LHCN-M2 (cell line): ENCODE data around the gene GPR84. TPM values are rescaled to one million over a fixed set of nuclear protein-coding genes. Genes with fewer than 3 reads are reported as not detected.
A peak's percentile ranks its signal among the peaks of the same experiment; 100 is the strongest.

ENCODE experiments used
- DNase-seq: peaks from one replicate; pipeline ENCODE4 v3.0.0-alpha.2; 2012; ENCODE audit warnings: low read depth
- total RNA-seq: library from RNA; depleted of rRNA; stranded (reverse); fragments of >200 nt; gene quantifications from 2 replicates; pipeline ENCODE4 v1.2.3, GENCODE V29; 2014

The GPR84 gene
- total RNA-seq, 1 experiment from 2014 or later = not detected

DNA sequence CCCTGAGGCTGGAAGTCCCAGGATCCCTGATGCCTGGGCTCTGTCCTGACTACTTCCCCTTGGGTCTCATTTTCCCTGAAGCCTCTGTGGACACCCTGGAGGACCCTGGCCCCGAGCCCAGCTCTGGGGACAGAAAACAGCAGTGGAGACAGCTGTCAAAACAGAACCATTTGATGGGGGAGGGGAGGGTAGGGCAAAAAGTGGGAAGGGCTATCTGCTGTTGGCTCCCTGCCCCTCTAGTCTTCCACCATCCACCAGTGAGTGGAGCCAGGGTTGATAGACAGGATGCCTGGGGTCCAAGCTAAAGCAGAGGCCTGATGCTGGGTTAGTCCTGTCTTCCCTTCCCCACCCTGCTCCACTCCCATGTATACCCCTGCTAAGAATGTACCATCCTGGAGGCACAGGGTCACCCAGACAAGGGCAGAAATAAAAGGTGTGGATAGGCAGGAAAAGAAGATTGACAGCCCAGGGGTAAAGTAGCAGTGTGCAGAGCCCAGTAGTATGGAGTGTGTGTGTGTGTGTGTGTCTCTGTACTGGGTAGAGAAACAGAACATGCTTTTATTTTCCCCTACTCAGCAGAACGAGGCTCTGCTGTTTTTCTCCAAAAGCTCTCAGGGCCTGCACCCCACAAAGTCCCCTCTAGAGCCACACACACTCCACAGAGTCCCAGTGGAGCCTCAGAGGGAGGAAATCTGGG, 10.4 kb upstream of the GPR84 start:
- DNase-seq = peak; percentile 76

DNA sequence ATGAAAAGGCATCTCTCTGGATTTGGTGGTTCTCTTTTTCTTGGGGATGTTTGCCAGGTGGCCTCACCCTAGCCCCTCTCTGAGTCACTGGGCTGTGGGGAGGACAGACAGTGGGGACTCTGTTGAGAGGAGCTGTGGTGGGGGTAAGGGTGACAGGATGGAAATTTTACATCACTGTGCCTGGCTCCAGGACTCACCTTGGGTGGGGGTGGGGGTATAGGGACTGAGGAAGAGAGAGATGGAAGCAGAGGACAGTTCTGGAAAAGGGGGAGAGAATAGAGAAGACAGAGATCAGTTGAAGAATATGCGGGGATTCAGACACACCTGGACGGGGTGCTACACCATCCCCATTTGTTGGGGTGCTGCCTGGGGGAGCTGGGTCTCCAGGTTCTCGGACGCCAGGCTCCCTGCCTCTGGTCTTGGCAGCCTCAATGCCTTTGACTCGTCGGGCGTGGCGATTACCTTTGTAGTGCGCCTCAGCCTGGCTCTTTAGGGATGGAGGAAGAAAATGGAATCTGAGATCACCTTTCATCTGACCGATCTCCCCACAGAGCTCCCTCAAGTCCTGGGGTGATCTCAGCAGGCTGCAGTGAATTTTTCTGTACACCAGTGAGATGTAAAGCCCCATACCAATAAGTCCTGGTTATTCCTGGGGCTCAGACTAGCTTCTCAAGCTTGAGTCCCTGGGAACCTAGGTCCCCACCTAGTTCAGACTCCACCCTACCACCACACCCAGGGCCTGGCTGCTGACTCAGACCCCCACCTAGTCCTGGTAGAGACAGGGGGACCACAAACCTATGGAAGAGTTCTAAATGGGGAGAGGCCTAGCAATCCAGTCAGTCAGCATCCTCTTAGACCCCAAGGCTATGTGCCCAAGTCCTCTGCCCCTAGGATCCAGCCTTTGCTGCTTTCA, 9.6 kb upstream of the GPR84 start:
- DNase-seq = no peak

DNA sequence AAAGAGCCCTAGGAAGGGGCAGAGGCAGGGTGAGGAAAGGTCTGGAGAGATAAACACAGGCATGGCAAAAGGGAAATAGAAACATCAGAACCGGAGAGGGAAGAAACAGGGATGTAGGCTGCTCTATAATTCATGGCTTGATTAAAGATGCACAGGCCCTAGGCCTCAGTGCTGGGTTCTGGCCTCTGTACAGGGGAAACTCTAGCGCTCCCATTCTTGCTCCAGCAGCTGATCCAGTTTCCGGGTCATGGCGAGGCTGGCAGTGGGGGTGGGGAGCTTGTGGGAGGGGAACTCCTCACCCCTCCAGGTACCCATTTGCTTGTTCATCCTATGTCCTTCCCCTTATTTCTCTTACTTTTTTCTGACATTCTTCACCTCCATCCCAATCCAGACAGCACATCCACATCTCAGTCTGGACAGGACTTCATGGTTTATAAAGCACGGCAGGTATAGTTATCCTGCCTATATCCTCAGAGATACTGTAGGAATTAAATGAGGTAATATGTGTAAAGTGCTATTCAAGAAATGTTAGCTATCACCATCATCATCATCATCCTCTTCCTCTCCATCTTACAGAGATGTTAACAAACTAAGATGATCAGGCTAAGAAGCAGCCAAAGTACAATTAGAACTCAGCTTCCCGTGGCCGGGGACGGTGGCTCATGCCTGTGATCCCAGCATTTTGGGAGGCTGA, 8.0 kb upstream of the GPR84 start:
- DNase-seq = no peak

DNA sequence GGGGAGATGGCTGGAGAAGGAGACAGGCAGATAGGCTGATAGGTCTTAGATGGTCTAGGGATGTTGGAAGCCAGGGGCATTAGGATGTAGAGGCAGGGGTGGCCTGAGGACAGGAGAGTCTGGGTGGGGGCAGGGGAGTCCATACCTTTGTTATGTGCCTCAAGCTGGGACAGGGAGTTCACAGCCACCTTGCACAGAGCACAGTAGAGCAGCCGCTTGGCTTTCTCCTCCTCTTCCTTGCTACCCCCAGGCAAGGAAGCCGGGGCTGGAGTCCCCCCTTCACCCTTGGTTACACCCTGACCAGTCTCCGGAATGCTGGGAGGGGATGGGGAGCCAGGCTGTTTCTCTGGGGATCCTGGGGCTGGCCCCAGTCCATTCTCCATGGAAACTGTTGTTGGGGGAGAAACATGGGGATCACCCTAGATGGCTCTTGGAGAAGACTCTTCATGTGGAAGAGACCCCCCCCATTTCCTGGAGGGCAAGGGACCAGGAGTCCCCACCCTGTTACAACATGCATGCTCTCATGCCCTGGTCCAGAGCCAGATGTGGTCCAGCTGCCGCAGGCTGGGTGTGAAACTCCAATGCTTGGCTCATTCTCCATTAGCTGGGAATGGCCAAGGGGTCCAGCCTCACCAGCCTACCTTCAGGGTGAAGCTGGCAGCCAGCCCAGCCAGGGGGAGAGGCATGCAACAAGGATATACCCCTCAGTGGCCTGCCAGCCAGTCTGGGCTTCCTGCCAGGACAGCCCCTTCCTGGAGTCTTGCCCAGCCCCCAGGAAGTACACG, 7.2 kb upstream of the GPR84 start:
- no peak for DNase-seq

DNA sequence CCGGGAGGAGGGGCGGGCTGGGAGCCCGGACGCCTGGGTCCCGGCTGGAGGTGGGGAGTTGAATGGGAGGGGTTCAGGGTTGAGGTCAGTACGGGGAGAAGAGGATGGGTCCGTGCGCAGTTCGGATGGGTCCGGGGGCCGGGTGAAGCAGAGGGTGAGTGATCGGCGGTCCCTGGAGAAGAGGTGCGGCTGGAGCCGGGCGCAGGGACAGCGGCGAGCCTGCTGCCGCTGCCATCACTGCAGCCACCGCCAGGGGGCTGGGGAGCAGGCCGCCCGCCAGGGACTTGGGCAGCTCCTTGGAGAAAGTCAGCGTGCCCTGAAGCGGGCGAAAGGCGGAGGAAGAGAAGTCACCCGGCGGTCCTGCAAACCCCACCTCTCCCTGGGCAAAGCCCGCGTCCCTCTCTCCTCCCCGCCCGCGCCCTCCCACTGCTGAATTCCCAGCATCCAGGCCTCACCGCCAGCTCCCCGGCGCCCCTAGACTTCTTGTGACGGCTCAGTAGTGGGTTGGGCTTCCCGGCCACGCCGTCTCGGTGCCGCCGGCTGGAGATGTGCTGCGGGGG, 6.0 kb upstream of the GPR84 start:
- DNase-seq = peak; percentile 72

DNA sequence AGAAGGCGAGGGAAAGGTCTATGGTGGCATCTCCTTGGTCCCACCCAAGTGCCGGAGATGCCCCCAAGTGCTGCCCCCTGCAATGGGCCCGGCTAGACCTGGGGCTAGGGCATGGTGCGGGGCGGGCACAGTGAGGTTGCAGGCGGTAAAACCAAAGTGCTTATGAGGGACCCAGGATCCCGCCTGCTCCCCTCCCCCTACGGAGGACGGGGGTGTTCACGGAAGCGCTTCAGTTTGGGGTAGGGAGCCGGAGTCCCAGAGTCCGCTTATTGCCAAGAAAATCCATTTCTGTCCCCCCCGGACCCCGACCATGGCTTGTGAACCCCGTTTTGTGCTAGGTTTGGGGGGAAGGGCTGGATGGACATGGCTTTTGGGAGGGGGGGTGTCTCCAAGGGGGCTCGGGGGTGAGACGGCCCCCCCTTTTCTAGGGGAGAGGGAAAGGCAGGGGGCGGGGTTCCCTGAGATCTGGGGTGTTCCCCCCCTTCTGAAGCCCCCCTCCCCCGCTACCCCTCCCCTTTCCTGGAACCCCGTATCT, 5.4 kb upstream of the GPR84 start:
- DNase-seq = no peak

DNA sequence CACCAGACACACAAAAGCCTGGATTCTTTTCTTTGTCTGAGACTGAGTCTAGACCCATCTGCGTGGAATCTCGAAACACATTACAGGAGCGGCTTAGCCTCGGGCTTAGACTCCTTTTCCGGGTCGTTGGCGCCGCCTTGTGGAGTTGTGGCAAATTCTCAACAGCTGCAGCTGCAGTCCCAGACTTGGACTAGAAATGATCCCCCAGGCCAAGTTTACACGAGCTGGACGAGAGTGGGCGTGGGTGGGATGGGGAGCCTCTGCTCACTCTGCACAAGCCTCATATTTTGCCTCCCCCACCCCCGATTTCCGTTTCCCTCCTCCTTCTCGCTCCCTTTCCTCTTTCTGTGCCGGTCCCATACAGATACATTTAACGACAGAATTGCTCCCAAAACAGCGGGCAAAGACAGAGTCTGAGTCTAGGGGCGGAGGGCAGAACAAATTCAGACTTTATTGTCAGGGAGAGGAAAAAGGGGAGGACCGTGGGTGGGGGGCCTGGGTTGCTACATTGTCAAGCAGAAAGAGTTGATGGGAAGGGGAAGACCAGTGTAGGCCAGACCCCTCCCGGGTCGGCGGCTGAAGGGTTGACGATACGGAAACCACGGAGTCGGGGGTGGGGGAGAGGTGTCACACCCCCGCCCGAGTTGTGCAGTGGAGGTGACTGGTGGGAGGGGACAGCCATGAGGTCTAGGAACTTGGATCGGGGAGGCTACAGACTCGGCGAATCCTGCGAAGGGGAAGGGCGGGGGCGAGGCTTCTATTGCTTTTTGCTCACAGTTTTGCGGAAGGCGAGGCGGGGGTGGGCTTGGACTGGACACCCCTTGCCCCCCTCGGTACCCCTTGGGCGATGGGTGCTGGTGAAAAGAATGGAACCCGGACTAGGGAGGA, 4.7 kb upstream of the GPR84 start:
- DNase-seq = peak; percentile 81

DNA sequence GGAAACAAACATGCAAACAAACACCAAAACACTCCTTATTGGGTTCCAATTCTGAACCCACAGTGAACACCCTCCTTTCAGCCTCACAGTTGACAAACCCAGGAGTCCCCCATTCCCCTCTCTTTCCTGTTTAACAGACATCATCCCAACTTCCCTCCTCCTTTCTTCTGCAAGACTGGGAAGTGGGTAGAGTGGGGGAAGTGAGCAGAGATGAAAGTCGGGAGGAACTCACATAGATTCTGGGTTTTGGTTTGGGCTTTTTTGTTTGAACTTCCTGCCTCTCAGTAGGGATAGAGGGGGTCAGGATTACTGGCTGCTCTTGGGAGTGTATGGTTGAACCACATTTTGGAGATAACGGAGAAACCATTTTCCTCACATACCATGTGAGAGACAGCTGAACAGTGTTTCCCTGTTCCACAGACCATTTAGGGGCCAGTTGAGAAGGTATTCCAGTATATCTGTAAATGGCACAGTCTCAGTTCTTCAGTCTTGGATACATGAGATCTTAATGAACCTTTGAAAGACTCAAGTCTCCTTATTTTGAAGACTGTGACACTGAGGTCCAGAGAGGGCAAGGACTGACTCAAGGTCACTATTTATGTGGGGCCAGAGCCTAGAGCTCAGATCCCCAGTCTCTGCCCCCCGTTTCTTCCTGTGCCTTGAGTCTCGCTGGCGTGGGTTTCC, 3.9 kb upstream of the GPR84 start:
- no peak for DNase-seq

DNA sequence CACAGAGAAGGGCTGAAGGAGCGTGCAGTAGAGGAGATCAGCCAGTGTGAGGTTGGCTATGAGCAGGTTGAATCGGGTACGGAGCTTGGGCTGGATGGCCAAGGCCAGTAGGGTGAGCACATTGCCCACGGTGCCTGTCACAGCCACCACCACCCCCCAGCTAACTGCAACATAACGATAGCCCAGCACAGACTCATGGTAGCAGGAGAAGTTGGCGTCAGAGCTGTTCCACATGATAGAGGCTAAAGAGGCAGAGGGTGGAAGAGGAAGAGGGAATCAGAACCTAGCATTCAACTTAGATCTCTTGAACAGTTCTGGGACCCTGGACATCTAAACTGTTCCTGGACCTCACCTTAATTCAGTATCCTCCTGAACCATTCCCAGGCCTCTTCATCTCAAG, 668 bp downstream of the GPR84 start:
- DNase-seq = no peak

DNA sequence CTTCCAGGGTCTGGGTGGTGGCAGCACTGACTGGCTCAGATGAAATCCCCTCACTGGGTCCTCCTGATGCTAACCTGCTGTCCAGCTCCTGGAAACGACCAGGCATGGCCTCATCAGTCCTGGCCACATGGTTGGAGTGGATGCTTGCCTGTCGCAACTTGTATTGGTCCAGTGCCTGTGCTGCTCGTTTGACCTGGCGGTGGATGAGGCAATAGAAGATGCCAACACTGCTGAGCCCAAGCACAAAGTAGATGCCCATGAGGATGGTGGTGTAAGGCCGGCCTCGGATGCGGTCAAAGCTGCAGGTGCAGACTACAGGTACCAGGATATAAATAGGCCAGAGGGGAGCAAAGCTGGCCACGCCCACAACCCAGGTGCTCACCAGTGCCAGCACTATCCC, 1.2 kb downstream of the GPR84 start:
- no peak for DNase-seq

DNA sequence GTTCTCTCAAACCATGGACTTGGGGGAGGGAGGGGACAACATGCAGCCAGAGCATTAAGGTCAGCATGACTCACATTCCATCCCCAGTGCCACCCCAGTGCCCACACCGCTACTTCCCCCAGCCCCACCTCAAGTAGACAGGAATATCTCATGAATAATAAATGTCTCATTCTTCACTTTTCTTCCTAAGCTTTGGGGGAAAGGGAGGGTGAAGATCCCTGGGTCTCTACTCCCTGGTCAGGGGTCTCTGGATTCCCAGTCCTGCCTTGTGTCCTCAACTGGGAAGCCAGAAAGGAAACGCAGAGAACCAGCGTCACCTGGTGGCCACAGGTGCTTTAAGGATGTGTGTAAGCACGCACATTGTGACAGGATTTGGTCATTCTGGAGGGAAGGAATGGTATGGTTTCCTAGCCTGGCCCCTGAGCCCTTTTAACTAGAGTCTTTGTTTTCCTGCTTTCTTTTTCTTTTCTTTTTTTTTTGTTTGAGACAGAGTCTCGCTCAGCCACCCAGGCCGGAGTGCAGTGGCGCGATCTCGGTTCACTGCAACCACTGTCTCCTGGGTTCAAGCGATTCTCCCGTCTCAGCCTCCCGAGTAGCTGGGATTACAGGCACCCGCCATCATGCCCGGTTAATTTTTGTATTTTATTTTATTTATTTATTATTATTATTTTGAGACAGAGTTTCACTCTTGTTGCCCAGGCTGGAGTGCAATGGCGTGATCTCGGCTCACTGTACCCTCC, 3.4 kb downstream of the GPR84 start:
- DNase-seq = peak; percentile 76

DNA sequence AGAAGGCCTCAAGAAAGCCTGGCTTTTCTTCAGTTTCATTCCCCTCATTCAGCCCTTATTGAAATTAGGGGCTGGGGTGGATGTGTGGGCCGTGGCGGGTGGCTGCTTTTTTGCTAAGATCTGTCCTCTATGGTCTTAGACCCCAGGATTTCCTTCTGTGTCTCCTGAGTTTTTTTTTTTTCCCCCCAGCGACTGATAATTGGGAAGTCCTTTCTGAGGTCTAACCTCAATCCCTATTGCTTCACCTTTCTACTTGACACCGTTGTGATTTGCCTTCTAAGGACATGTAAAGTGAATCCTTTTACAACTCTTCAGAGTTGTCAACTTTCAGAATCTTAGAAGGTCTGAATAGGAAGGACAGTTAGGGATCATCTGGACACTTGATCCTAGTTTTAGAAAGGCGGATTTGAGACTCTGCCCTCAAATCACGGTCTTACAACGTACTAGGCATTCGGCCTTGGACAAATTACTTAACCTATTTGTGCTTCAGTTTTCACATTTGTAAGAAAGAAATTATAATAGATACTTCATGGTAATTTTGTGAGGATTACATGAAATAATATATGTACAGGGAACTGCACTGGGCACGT, 4.4 kb downstream of the GPR84 start:
- DNase-seq = no peak

DNA sequence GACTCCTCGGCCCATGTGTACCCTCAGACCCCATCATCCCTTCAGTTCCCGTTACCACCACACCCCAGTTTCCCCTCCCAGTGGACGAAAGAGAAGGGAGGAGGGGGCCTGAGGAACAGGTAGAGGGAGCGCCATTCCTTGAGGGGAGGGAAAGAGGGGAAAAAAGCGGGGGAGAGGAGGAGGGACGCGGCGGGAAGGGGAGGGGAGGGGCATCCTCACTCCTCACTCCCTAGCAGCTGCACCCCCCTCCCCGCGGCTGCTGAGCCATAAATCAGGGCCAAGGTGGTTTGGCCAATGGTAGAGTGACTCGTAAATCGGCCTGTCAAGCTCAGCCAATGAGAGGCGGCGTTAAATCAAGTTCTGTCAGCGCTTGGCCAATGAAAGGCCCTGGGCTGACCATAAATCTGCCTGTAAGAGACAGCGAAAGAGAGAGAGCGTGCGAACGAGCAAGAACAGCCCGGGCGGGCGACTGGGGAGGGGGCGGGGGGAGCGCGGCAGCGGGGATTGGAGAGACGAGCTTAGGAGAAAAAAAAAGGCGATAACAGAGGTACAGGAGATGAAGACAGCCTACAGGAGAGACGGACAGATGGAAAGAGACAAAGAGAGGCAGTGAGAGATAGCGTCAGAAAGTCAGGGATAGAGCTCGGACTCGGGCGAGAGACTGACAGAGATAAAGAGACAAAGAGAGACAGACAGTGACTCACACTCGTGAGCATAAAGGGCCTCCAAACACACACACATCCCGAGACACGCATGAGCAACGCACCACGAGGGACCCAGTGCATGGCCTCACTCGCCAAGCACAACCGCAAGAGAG, 5.1 kb downstream of the GPR84 start:
- DNase-seq = peak; percentile 100

DNA sequence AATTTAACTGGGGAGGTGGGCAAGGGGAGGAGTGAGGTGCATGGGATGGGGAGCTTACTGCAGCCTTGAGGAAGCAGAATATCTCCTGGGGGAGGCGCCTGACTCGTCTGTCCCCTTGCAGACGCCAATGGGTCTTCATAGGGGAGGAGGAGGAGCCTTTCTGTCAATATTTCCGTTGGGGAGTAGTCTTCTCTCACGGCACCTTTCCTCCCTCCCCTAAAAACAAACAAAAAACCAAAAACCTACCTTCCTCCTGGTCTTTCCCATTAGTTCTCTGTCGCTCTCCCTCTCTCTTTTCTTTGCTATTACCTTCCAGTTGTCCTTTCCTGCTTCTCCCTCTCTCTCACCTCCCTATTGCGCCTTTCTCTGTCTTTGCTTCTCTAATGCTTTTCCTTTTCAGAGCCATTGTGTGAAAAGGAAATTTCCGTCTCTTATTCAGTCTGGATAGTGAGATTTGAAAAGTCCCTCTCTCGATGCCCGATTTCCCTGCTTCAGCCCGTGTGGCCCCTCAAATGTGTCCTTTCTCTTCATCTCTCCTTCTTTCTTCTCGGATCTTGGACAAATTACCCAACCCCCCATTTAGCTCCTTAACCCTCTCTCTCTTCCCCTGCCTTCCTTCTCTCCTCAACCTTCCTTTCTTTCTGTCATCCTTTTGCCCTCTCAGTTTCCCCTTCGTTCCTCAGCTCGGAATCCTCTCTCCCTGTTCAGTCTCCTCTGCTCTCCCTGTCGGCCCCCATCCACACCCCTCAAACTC, 5.9 kb downstream of the GPR84 start:
- DNase-seq = no peak

DNA sequence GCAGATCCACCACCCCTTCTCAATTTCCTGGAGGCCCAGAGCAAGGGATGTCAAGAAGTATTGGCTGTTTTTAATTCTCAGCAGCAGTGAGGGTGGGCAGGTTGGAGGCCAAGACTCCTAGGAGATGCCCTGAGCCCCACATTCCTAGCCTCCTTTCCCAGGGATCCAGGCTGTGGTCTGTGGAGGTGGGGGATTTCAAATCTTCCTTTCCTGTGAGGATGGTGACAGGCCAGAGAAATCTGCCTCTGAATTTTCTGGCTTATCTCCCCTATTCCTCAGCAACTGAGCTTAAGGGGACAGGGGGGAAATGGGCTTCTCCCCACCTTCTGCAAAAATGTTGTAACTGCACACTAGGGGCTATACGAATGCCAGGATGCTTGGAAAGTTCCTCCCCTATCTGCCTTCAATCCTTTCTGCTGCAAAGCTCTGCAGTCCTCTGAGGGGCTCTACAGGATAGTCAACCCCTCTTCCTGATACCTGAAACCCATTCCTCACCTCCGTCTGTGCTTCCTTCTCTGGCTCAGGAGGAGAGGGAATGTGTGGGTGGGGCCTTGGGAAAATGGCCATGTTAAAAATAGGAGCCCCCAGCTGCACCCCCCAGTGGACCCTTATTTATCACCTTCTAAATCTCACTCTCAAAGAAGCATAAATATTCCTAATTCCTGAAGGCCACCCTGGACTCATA, 6.6 kb downstream of the GPR84 start:
- no peak for DNase-seq

DNA sequence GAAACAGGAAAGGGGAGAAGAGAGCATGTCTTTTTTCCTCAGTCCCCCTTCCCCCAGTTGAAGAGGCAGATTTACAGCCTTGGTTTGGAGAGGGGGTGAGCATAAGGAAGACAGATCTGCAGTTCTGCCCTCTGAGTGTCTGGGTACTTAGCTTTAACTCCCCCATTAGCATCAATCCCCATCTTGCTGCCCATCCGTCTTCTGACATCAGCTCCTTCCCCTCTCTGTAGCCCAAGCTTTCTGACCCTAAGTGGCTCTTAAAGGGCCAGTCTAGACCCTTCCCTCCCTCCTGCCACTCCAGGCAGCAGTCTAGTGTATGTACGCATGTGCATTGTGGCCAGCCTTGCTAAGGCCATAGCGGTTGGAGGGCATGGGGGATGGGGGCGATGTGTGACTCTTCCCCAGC, 7.3 kb downstream of the GPR84 start:
- DNase-seq = no peak
